22Rv1 (cell line): ENCODE results near the gene ZNF772.
A peak's percentile ranks its signal among the peaks of the same experiment; 100 is the strongest.
"Not testable (repeated sequence)": the region's sequence is repeated elsewhere in the genome, so short reads cannot be mapped to it uniquely, and the experiment has no call there.

Experiments used
- H3K27ac ChIP-seq: fragments of 450-650 bp; 2 replicates; pipeline ENCODE4 v1.5.1; 2017
- CTCF ChIP-seq: fragments of 450-650 bp; IDR thresholded peaks from 2 replicates; pipeline ENCODE4 v1.5.1; 2017; ENCODE audit warnings: mild to moderate bottlenecking
- ZFX ChIP-seq: fragments of 450-650 bp; IDR thresholded peaks from 2 replicates; pipeline ENCODE4 v1.6.1; 2017; ENCODE audit warnings: antibody characterized with exemption, borderline replicate concordance

ZNF772 gene

GRCh38 chr19:57477191-57478008 lies at the start of gene ZNF772:
TSS of gene ZNF772 (minus strand) at chr19:57477566. CDS start at chr19:57477309, 257 bp downstream.
- peak within 1 kb of the TSS; percentile 69 for H3K27ac ChIP-seq
- TF ChIP-seq CTCF, result peak; percentile 85
- TF ChIP-seq ZFX, result no peak

- H3K27ac ChIP-seq, result not testable (repeated sequence)
These were observed 40.7 kb upstream of the ZNF772 start for GRCh38 chr19:57518021-57518420.

- TF ChIP-seq ZFX (no peak), CTCF (no peak)
- no peak overlapping the region for H3K27ac ChIP-seq
These were observed 37.9 kb upstream of the ZNF772 start for GRCh38 chr19:57515255-57515654.

- no peak overlapping the region for H3K27ac ChIP-seq
- no peak for TF ChIP-seq CTCF
- TF ChIP-seq ZFX, result no peak
These were observed 35.5 kb upstream of the ZNF772 start for GRCh38 chr19:57512845-57513244.

GRCh38 chr19:57511484-57511883 lies 34.1 kb upstream of the ZNF772 start:
- H3K27ac ChIP-seq, result no peak overlapping the region
- TF ChIP-seq CTCF (no peak), ZFX (no peak)

GRCh38 chr19:57506163-57506562 lies 28.8 kb upstream of the ZNF772 start:
- no peak overlapping the region for H3K27ac ChIP-seq
- TF ChIP-seq ZFX, result no peak
- no peak for TF ChIP-seq CTCF

- peak overlapping the region; percentile 68; the same call in 1 of the 2 replicates for H3K27ac ChIP-seq
These were observed 23.0 kb upstream of the ZNF772 start for GRCh38 chr19:57500400-57500799.

GRCh38 chr19:57499680-57500395 lies 22.5 kb upstream of the ZNF772 start, which contains the start of gene ZNF773:
TSS of gene ZNF773 (plus strand) at chr19:57499938. CDS start at chr19:57500081, 143 bp downstream.
- H3K27ac ChIP-seq, result peak within 1 kb of the TSS; percentile 68

GRCh38 chr19:57499332-57499679 lies 21.9 kb upstream of the ZNF772 start:
- H3K27ac ChIP-seq, result not testable (repeated sequence)

GRCh38 chr19:57488299-57488644 lies 10.9 kb upstream of the ZNF772 start:
- not testable (repeated sequence) for H3K27ac ChIP-seq

GRCh38 chr19:57487477-57488298 lies 10.3 kb upstream of the ZNF772 start, which contains the start of gene ZNF419:
TSS of gene ZNF419 (plus strand) at chr19:57487750. CDS start at chr19:57487951, 201 bp downstream.
- H3K27ac ChIP-seq, result peak within 1 kb of the TSS; percentile 71
